GM12865 (cell line): ENCODE data around the gene NHS.

Source experiments
- DNase-seq: peaks from one replicate; pipeline ENCODE4 v3.0.0; 2010; ENCODE audit warnings: low read depth
- H3K4me3 ChIP-seq: 2 replicates; pipeline ENCODE4 v1.5.1; 2011; ENCODE audit warnings: mild to moderate bottlenecking, low read depth, low read length, control low read depth
- CTCF ChIP-seq: IDR thresholded peaks from 2 replicates; pipeline ENCODE4 v1.5.1; 2011; ENCODE audit warnings: low read length, control low read depth, low read depth, inconsistent platforms; ENCODE audit not compliant: insufficient read depth; ENCODE audit errors: missing control alignments

NHS gene

GRCh38 chrX:17425551-17425950 is 50.6 kb downstream of the NHS start:
- no peak for DNase-seq
- TF ChIP-seq CTCF, result no peak

DNA sequence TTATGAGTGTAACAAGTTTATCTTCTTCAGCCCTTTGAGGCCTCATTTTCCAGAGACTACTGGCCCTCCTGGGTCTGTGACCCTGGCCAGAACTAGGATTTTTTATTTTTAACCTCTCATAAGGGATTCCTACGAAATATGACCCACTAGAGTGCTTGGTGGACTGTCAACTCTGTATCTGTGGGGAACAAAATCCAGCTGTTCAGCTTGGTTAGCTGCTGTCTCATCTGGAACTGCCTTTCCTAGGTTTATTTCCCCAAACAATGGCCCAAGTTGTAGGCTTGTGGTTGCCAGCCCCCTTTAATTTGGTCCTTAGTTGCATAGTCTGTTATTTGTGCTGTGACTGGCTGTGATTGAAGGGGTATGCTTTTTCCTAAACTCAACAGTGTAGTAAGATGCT is 56.2 kb downstream of the NHS start:
- no peak for DNase-seq
- TF ChIP-seq CTCF, result no peak
- no peak overlapping the region for H3K4me3 ChIP-seq

More at GRCh38 chrX:17425551-17425950, 50.6 kb downstream of the NHS start:
- no peak overlapping the region for H3K4me3 ChIP-seq

DNA sequence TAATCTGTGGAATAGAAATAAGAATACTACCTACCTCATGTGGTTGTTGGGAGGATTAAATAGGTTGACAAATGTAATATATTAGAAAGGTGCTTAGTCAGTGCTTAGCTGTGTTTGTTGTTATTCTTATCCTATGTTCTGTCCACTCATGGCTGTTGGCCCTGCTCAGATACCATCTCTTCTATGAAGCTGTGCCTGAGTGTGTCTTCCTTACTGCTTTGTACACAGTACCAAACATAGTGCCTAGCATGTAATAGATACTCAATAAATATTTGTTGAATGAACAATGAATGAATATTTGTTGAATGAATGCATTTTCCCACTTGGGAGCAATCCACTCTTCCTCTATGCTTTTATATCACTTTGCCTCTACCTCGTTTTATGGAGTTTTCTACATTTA is 57.2 kb downstream of the NHS start:
- no peak for TF ChIP-seq CTCF
- DNase-seq, result no peak
- H3K4me3 ChIP-seq, result no peak overlapping the region

DNA sequence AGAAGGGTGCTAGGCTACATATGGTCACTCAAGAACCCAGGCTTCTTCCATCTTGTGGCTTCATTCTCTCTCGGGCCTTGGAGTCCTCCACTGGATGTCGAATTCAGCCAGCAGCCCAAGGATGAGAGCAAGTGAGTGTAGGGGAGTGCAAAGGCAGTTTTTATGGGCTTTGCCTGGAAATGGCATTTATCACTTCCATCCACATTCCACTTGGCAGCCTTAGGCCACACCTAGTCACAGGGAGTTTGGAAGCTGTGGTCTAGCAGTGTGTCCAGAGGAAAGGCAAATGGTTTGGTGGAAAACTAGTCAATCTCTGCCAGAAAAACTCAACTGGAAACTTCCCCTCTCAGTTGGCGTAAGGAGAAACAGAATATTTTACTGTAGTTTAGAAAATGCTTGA is 59.0 kb downstream of the NHS start:
- no peak overlapping the region for H3K4me3 ChIP-seq
- no peak for TF ChIP-seq CTCF
- no peak for DNase-seq

GRCh38 chrX:17435476-17435875 is 60.5 kb downstream of the NHS start:
- H3K4me3 ChIP-seq, result no peak overlapping the region
- TF ChIP-seq CTCF, result no peak
- no peak for DNase-seq

DNA sequence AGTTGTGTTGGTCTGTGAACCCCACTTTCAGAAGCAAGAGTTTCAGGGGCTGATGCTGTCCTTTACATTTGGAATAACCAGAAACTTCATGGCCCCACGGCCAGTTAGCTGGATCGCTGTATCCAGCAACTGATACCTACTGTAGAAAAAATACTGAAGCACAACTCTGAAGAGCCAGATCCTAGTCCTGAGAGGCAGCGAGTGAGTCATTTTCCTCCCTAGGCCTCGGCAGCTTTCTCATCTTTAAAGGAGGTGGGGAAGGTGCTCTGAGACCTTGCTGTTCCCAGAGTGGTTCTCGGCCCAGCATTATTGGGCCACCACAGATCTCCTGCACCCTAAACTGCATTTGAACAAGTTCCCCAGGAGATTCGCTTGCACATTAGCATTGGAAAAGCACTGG is 63.2 kb downstream of the NHS start:
- no peak for DNase-seq
- TF ChIP-seq CTCF, result no peak
- no peak overlapping the region for H3K4me3 ChIP-seq

DNA sequence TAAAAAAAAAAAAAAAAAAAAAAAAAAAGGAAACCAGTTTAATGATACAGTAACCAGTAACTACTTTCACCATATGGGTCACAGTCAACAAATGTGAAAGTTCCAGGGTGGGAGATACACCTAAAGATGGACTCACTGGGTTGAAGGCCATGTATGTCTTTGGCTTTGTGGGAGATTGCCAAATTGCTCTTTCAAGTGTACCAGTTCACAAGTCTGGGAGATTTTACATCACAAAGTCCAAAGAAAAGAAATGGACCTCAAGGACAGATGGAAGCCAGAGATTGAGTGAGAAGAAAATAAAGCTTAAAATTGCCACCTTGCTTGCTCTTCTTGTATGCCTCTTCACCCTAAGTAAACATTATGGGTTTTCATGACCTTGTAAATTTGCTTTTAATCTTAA is 65.3 kb downstream of the NHS start:
- no peak for DNase-seq
- H3K4me3 ChIP-seq, result no peak overlapping the region
- TF ChIP-seq CTCF, result no peak
